Measurements from ENCODE around the gene FGFBP2.

DNA sequence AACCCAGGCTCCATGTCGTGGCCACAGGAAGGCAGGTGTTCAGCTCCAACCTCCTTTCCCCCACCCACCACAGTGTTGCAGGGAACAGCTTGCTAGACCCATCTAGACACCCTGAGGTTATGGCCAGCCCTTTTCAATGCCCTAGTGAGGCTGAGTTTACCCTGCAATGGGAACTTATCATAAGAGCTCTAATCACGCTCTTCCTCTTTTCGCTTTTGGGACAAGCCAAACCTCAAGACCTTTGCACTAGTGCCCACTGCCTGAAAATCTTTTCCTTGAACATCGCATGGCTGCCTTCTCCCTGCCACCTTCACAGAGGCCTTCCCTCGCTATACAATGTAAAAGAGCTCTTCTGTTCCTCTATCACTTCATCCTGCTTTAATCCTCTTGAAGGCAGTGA is 2.4 kb upstream of the FGFBP2 start:
- TF ChIP-seq CTCF (conservative IDR thresholded peaks at IDR 0.05) = no peak
- no peak for TF ChIP-seq EZH2 (IDR thresholded peaks at IDR 0.05; ENCODE audit: low read depth)

Measured in PC-9 (cell line).